Tibial nerve (tissue), 4 donors: ENCODE measurements around the gene BTG2. TPM values are rescaled to one million over a fixed set of nuclear protein-coding genes. Genes with fewer than 3 reads are reported as not detected.
"Not testable (repeated sequence)": the region's sequence is repeated elsewhere in the genome, so short reads cannot be mapped to it uniquely, and the experiment has no call there.

ENCODE experiments used
- DNase-seq, 2 donors: peaks; one replicate each; pipeline ENCODE4 v3.0.0-alpha.2; 2019; ENCODE audit warnings: low spot score in 2 of 2
- H3K27ac ChIP-seq, 4 donors: fragments of 200-600 bp; sonication (generic) in 3 of 4; one replicate each; pipeline ENCODE4 v1.5.1; 2017 to 2019; ENCODE audit warnings: mild to moderate bottlenecking in 1 of 4
- H3K27me3 ChIP-seq, 2 donors: fragments of 200-600 bp; sonication (generic) in 1 of 2; one replicate each; pipeline versions ENCODE4 v1.5.1 to v1.6.0; 2017 to 2019
- H3K36me3 ChIP-seq, 3 donors: fragments of 200-600 bp; sonication (generic); one replicate each; pipeline ENCODE4 v1.5.1; 2018 to 2019
- H3K4me1 ChIP-seq, 4 donors: fragments of 200-600 bp; sonication (generic) in 3 of 4; one replicate each; pipeline ENCODE4 v1.5.1; 2017 to 2019
- H3K4me3 ChIP-seq, 4 donors: fragments of 200-600 bp; sonication (generic) in 3 of 4; one replicate each; pipeline ENCODE4 v1.5.1; 2017 to 2019; ENCODE audit warnings: mild to moderate bottlenecking in 1 of 4, moderate library complexity in 1 of 4
- H3K9me3 ChIP-seq, 4 donors: fragments of 200-600 bp; sonication (generic) in 3 of 4; one replicate each; pipeline ENCODE4 v1.5.1; 2017 to 2019
- EP300 ChIP-seq, 2 donors: sonication (generic); formaldehyde crosslinking; IDR thresholded peaks; one replicate each; pipeline ENCODE4 v1.6.1; 2017; ENCODE audit warnings: antibody characterized with exemption in 2 of 2, mild to moderate bottlenecking in 1 of 2
- POLR2A ChIP-seq, 2 donors: fragments of 450-650 bp; IDR thresholded peaks; one replicate each; pipeline ENCODE4 v1.6.1; 2017; ENCODE audit warnings: antibody characterized with exemption in 2 of 2, mild to moderate bottlenecking in 2 of 2, moderate library complexity in 2 of 2
- WGBS, 2 donors: methylation state at CpG; one replicate each; pipeline ENCODE4 v1.1.5; 2018; 5-methylcytosine and 5-hydroxymethylcytosine counted together
- total RNA-seq, 4 donors: library from RNA; depleted of rRNA; stranded (reverse); fragments of >200 nt; gene quantifications; one replicate each; pipeline ENCODE4 v1.1.0, GENCODE V29; 2016
- TF ChIP-seq, protein P1 (sequence below), 5 experiments: fragments of 200-600 bp in 3 of 5; fragments of 450-650 bp in 2 of 5; sonication (generic) in 3 of 5; IDR thresholded peaks; one replicate each; pipeline ENCODE4 v1.5.1; 2016 to 2019; ENCODE audit warnings: antibody characterized with exemption in 5 of 5, mild to moderate bottlenecking in 3 of 5, moderate library complexity in 2 of 5

Gene BTG2, protein sequence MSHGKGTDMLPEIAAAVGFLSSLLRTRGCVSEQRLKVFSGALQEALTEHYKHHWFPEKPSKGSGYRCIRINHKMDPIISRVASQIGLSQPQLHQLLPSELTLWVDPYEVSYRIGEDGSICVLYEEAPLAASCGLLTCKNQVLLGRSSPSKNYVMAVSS
- 100 to 1,000 TPM; 153 to 208 (median 177) TPM for total RNA-seq

DNA sequence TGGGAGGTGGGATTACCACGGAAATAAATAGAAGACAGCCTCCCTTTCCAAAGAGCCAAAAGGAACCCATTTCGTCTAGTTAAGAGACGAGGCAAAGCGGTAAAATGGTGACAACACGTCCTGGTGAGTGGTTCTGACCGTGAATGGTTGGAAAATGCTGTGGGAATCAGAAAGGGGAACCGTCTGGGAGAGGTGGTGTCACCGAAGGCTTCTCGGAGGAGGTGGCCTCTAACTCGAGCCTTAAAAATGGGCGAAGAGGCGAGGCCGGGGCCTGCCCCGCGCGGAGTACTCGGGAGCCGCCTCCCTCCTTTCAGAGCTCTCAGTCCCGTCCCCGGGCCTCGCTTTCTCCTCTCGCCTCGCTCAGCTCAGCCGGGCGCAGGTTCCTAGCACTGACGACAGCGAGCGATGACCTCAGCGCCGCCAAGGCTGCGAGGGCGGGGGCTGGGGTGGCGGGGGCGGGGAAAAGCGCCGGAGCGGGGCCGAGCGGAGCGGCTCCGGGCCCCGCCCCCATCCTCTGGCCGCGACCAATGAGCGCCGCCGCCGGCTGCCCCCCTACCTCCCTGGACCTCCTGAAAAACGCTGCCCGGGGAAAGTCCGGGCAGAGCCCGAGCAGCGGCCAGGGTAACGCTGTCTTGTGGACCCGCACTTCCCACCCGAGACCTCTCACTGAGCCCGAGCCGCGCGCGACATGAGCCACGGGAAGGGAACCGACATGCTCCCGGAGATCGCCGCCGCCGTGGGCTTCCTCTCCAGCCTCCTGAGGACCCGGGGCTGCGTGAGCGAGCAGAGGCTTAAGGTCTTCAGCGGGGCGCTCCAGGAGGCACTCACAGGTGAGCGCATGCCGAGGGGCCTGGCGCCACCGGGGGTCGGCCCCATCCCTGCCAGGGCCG is at the start of gene BTG2:
BTG2 (plus strand) TSS at position 601 of the 890 bp plus-strand sequence; CDS start at position 689, 88 bp downstream.
- peak within 1 kb of the TSS; percentile 91 to 100 (median 98) for H3K4me3 ChIP-seq
- TF ChIP-seq, protein P1, sequence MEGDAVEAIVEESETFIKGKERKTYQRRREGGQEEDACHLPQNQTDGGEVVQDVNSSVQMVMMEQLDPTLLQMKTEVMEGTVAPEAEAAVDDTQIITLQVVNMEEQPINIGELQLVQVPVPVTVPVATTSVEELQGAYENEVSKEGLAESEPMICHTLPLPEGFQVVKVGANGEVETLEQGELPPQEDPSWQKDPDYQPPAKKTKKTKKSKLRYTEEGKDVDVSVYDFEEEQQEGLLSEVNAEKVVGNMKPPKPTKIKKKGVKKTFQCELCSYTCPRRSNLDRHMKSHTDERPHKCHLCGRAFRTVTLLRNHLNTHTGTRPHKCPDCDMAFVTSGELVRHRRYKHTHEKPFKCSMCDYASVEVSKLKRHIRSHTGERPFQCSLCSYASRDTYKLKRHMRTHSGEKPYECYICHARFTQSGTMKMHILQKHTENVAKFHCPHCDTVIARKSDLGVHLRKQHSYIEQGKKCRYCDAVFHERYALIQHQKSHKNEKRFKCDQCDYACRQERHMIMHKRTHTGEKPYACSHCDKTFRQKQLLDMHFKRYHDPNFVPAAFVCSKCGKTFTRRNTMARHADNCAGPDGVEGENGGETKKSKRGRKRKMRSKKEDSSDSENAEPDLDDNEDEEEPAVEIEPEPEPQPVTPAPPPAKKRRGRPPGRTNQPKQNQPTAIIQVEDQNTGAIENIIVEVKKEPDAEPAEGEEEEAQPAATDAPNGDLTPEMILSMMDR (IDR thresholded peaks at IDR 0.05), result peak in 2 of 5 experiments; percentile 41 to 46
- peak; percentile 99 to 100 for TF ChIP-seq POLR2A (IDR thresholded peaks at IDR 0.05)
- TF ChIP-seq EP300 (IDR thresholded peaks at IDR 0.05), result peak; percentile 23 to 100
- no peaks in the 10 kb centered on the region for H3K27me3 ChIP-seq
- H3K27ac ChIP-seq, result peak within 1 kb of the TSS; percentile 97 to 100 (median 100)
- H3K4me1 ChIP-seq, result peaks cover 0 to 46% (median 30%) of the 10 kb centered on the region in 4 donors
- WGBS, 2 donors, result 5 to 8% methylated on average over 33 to 52 of the region's 79 CpGs
- no peaks in the 10 kb centered on the region for H3K9me3 ChIP-seq
- peak; percentile 89 to 91 for DNase-seq
- H3K36me3 ChIP-seq, result peaks cover 6 to 35% (median 18%) of the 10 kb centered on the region in 3 donors

DNA sequence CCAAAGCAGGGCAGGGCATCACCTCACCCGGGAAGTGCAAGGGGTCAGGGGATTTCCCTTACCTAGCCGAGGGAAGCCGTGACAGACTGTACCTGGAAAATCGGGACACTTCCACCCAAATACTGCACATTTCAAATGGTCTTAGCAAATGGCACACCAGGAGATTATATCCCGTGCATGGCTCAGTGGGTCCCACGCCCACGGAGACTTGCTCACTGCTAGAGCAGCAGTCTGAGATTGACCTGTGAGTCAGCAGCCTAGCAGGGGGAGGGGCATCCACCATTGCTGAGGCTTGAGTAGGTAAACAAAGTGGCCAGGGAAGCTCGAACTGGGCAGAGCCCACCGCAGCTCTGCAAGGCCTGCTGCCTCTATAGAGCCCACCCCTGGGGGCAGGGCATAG is 48.7 kb upstream of the BTG2 start:
- H3K9me3 ChIP-seq, result peaks cover 0 to 21% (median 0%) of the 10 kb centered on the region in 4 donors
- not testable (repeated sequence) for H3K4me3 ChIP-seq, H3K4me1 ChIP-seq, H3K27me3 ChIP-seq, DNase-seq, H3K36me3 ChIP-seq, H3K27ac ChIP-seq
- 82 to 87% methylated on average over 2 to 9 of the region's 9 CpGs for WGBS, 2 donors

DNA sequence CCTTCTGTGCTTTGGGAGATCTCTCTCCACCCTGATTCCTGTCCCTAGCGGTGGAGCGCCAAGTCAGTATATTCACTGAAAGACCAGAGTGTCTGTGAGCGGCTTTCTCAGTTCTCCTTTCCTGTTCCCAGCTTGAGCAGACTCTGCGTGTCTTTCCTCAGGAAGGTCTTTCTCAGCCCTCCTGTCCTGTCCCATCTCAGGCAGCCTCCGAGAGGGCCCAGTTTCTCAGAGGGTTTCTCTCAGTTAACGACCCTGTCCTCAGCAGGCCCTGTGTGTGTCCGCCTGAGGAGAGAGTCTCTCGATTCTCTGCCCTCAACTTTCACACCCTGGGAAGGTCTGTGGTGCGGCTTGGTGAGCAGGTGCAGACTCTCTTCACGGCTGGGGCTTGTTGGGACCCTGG is 41.8 kb upstream of the BTG2 start:
- Histone ChIP-seq H3K4me1 (peaks cover 0 to 23% (median 2%) of the 10 kb centered on the region in 4 donors), H3K9me3 (no peaks in the 10 kb centered on the region), H3K27me3 (no peaks in the 10 kb centered on the region), H3K27ac (peak overlapping the region in 2 of 4 donors; percentile 83 to 86), H3K36me3 (no peaks in the 10 kb centered on the region), H3K4me3 (no peak overlapping the region)
- TF ChIP-seq EP300 (IDR thresholded peaks at IDR 0.05) (no peak), POLR2A (IDR thresholded peaks at IDR 0.05) (no peak)
- TF ChIP-seq, protein P1 (IDR thresholded peaks at IDR 0.05), result peak in 1 of 5 experiments; percentile 16
- 51 to 54% methylated on average over 10 of the region's 10 CpGs for WGBS, 2 donors
- DNase-seq, result no peak

GRCh38 chr1:203264052-203264501 is 41.2 kb upstream of the BTG2 start:
- Histone ChIP-seq H3K27ac (peak overlapping the region in 2 of 4 donors; percentile 83 to 86), H3K27me3 (no peaks in the 10 kb centered on the region), H3K4me1 (peaks cover 0 to 28% (median 2%) of the 10 kb centered on the region in 4 donors), H3K9me3 (no peaks in the 10 kb centered on the region), H3K4me3 (no peak overlapping the region), H3K36me3 (no peaks in the 10 kb centered on the region)
- 45 to 52% methylated on average over 6 of the region's 6 CpGs for WGBS, 2 donors
- TF ChIP-seq EP300 (IDR thresholded peaks at IDR 0.05), result no peak
- TF ChIP-seq, protein P1 (IDR thresholded peaks at IDR 0.05), result no peak
- peak in 1 of 2 donors; percentile 11 for TF ChIP-seq POLR2A (IDR thresholded peaks at IDR 0.05)
- DNase-seq, result no peak

DNA sequence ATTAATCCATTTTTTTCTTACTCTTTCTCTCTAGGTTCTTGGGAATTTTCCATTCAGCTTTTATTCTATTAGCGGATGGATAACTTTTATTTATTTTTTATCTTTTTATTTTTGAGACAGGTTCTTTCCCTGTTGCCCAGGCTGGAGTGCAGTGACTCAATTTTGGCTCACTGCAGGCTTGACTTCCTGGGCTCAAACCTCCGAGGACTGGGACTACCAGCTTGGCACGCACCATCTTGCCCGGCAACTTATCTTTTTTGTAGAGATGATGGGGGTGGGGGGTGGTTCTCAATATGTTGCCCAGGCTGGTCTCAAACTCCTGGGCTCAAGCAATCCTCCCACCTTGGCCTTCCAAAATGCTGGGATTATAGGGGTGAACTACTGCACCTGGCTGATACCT is 39.8 kb upstream of the BTG2 start:
- H3K36me3 ChIP-seq, result no peaks in the 10 kb centered on the region
- H3K4me3 ChIP-seq, result no peak overlapping the region
- H3K27ac ChIP-seq, result no peak overlapping the region
- H3K4me1 ChIP-seq, result peaks cover 0 to 29% (median 2%) of the 10 kb centered on the region in 4 donors
- H3K27me3 ChIP-seq, result no peaks in the 10 kb centered on the region
- H3K9me3 ChIP-seq, result no peaks in the 10 kb centered on the region
- 84 to 88% methylated on average over 4 of the region's 4 CpGs for WGBS, 2 donors
- no peak for TF ChIP-seq EP300 (IDR thresholded peaks at IDR 0.05)
- TF ChIP-seq, protein P1 (IDR thresholded peaks at IDR 0.05), result no peak
- TF ChIP-seq POLR2A (IDR thresholded peaks at IDR 0.05), result no peak
- no peak for DNase-seq

GRCh38 chr1:203266140-203266539 is 39.2 kb upstream of the BTG2 start:
- peaks cover 0 to 35% (median 4%) of the 10 kb centered on the region in 4 donors for H3K4me1 ChIP-seq
- DNase-seq, H3K36me3 ChIP-seq, H3K27ac ChIP-seq, H3K9me3 ChIP-seq, H3K4me3 ChIP-seq, H3K27me3 ChIP-seq: not testable (repeated sequence)
- WGBS, 2 donors, result 54 to 56% methylated on average over 5 of the region's 5 CpGs
